ENCODE results near the gene GTPBP3. TPM values are rescaled to one million over a fixed set of nuclear protein-coding genes. Genes with fewer than 3 reads are reported as not detected.

Gene GTPBP3
- total and polyA plus RNA-seq, 9 of the 15 experiments (the other 6 are each of a cell fraction or from before 2014, with no cell fraction given) = 4.9 to 124 (median 22.6) TPM

GRCh38 chr19:17353386-17353785 lies 16.0 kb downstream of the GTPBP3 start (continued):
- TF ChIP-seq DACH1 (IDR thresholded peaks at IDR 0.05; ENCODE audit: partially characterized antibody) = no peak
- no peak for TF ChIP-seq TRIM25 (IDR thresholded peaks at IDR 0.05; ENCODE audit: borderline replicate concordance)
- no peak for TF ChIP-seq ZNF384 (IDR thresholded peaks at IDR 0.05; ENCODE audit: low read depth, low read length)
- TF ChIP-seq MAFK (IDR thresholded peaks at IDR 0.05; ENCODE audit: low read length) = no peak
- TF ChIP-seq ETV6 (IDR thresholded peaks at IDR 0.05; ENCODE audit: borderline replicate concordance in 1 of 2, low read depth in 2 of 2, low read length in 1 of 2) = no peak
- TF ChIP-seq ETV6 (CRISPR knock-in tag; IDR thresholded peaks at IDR 0.05; ENCODE audit: borderline replicate concordance) = no peak

GRCh38 chr19:17357078-17357666 lies 19.8 kb downstream of the GTPBP3 start:
- FAIRE-seq (no peak), ATAC-seq (no peak), DNase-seq (ENCODE audit: extremely low read depth in 1 of 4, low spot score in 3 of 4) (no peak)
- no peak overlapping the region for H3K27ac ChIP-seq (ENCODE audit: extremely low read depth, low read depth, low read length)
- no peaks in the 10 kb centered on the region for H3K36me3 ChIP-seq (ENCODE audit: control insufficient read depth, insufficient read depth, low read length)
- no peaks in the 10 kb centered on the region for H3K9me3 ChIP-seq (replicated peaks; ENCODE audit: control insufficient read depth, insufficient read depth, low read depth, low read length)
- no peak overlapping the region for H2AFZ ChIP-seq (ENCODE audit: low read depth, low read length)
- no peaks in the 10 kb centered on the region for H4K20me1 ChIP-seq (replicated peaks; ENCODE audit: control insufficient read depth, insufficient read depth, low read length)
- peaks cover 12 to 36% of the 10 kb centered on the region in 2 experiments; a peak in 4 of 5 replicates for H3K27me3 ChIP-seq (ENCODE audit: control insufficient read depth in 2 of 2, insufficient read depth in 2 of 2, low read length in 2 of 2)
- TF ChIP-seq ZNF316 (IDR thresholded peaks at IDR 0.05) (peak; percentile 27; the same call in 1 of the 2 replicates), ZNF121 (CRISPR knock-in tag; conservative IDR thresholded peaks at IDR 0.05) (peak; percentile 81), POLR2H (tag; IDR thresholded peaks at IDR 0.05; ENCODE audit: low read depth) (no peak), CEBPB (tag; IDR thresholded peaks at IDR 0.05) (peak; percentile 55), AFF4 (CRISPR knock-in tag; IDR thresholded peaks at IDR 0.05) (no peak), TFE3 (CRISPR knock-in tag; IDR thresholded peaks at IDR 0.05) (no peak), CEBPG (CRISPR knock-in tag; IDR thresholded peaks at IDR 0.05) (no peak), CEBPG (tag; conservative IDR thresholded peaks at IDR 0.05 in 1 of 2, IDR thresholded peaks at IDR 0.05 in 1 of 2) (0 out of 4 replicates have a peak, but pooled peaks of 1 of the 2 experiments have one; percentile 12)
- H3K4me1 ChIP-seq (replicated peaks in 1 of 2; ENCODE audit: control insufficient read depth in 2 of 2, insufficient read depth in 2 of 2, low read length in 2 of 2) = peaks cover 0 to 4% of the 10 kb centered on the region in 2 experiments; a peak in 2 of 5 replicates
- CTCF ChIA-PET (ENCODE audit: low intra/inter-chr PET ratio) = no interaction called here
- WGBS (ENCODE audit: insufficient coverage, low coverage, missing lambda C conversion rate) = 9% methylated on average over 6 of the region's 7 CpGs
- intact Hi-C loops (cut with micrococcal nuclease) (no loop called here), in situ Hi-C loops (cut with MboI) (no loop called here)
- no peak overlapping the region for H3K4me2 ChIP-seq (ENCODE audit: insufficient read depth, low read length)
- H3K4me3 ChIP-seq = no peak overlapping the region
- POLR2A ChIA-PET = interaction anchor here (0.6 kb wide), 1 partner anchor 228 kb away, joined by 4 read pairs; no protein-coding TSS in a partner anchor
- no TSS peak for BruUV-seq (replicated peaks)
- no peak overlapping the region for H3K9ac ChIP-seq (ENCODE audit: insufficient read depth in 1 of 2, low read depth in 2 of 2, low read length in 2 of 2)
- no peaks in the 10 kb centered on the region for H3K79me2 ChIP-seq (ENCODE audit: control insufficient read depth, insufficient read depth, low read length)
- H3K9me1 ChIP-seq (ENCODE audit: control insufficient read depth, insufficient read depth, low read length) = no peaks in the 10 kb centered on the region
